Loucy (cell line): ENCODE data around the gene TLCD2.

ENCODE experiments used
- H2AFZ ChIP-seq: fragments of 200-600 bp; sonication (generic); 2 replicates; pipeline ENCODE4 v1.6.0; 2016; ENCODE audit warnings: antibody characterized with exemption, mild to moderate bottlenecking, low read length, moderate library complexity
- H3F3A ChIP-seq: fragments of 200-600 bp; 2 replicates; pipeline ENCODE4 v1.6.0; 2016; ENCODE audit warnings: antibody characterized with exemption, low read depth, mild to moderate bottlenecking
- H3K27me3 ChIP-seq: fragments of 200-600 bp; sonication (generic); 2 replicates; pipeline ENCODE4 v1.6.1; 2014; ENCODE audit warnings: low read length, mild to moderate bottlenecking; ENCODE audit not compliant: insufficient read depth, poor library complexity, severe bottlenecking
- H3K36me3 ChIP-seq: fragments of 200-600 bp; sonication (generic); 2 replicates; pipeline ENCODE4 v1.6.1; 2016; ENCODE audit warnings: low read length; ENCODE audit not compliant: insufficient read depth
- H3K4me1 ChIP-seq: fragments of 200-600 bp; sonication (generic); 2 replicates; pipeline ENCODE4 v1.5.1; 2014; ENCODE audit warnings: low read length, mild to moderate bottlenecking; ENCODE audit not compliant: insufficient read depth, poor library complexity, severe bottlenecking
- H3K4me2 ChIP-seq: fragments of 200-600 bp; sonication (generic); 2 replicates; pipeline ENCODE4 v1.6.0; 2014; ENCODE audit warnings: antibody characterized with exemption, low read length, low read depth, mild to moderate bottlenecking; ENCODE audit not compliant: poor library complexity, severe bottlenecking
- H3K4me3 ChIP-seq: fragments of 200-600 bp; sonication (generic); 2 replicates; pipeline ENCODE4 v1.5.1; 2014; ENCODE audit warnings: low read length, mild to moderate bottlenecking, mixed read lengths; ENCODE audit not compliant: poor library complexity, severe bottlenecking
- H3K79me2 ChIP-seq: fragments of 200-600 bp; sonication (generic); 2 replicates; pipeline ENCODE4 v1.6.1; 2014; ENCODE audit warnings: low read length; ENCODE audit not compliant: insufficient read depth
- H3K9ac ChIP-seq: fragments of 200-600 bp; sonication (generic); 2 replicates; pipeline ENCODE4 v1.6.0; 2014; ENCODE audit warnings: mild to moderate bottlenecking, low read depth, low read length, moderate library complexity; ENCODE audit not compliant: poor library complexity, severe bottlenecking
- H3K9me2 ChIP-seq: fragments of 200-600 bp; sonication (generic); replicated peaks from 2 replicates; pipeline ENCODE4 v1.6.1; 2016; ENCODE audit warnings: low read depth, low read length, mixed read lengths
- H3K9me3 ChIP-seq: fragments of 200-600 bp; sonication (generic); 2 replicates; pipeline ENCODE4 v1.6.1; 2014; ENCODE audit warnings: mild to moderate bottlenecking, antibody characterized with exemption, low read length, low read depth; ENCODE audit not compliant: insufficient read depth
- H4K20me1 ChIP-seq: fragments of 200-600 bp; sonication (generic); 2 replicates; pipeline ENCODE4 v1.6.0; 2014; ENCODE audit warnings: antibody characterized with exemption, low read length, mild to moderate bottlenecking; ENCODE audit not compliant: insufficient read depth, poor library complexity, severe bottlenecking
- CTCF ChIP-seq: fragments of 200-600 bp; sonication (generic); conservative IDR thresholded peaks from 2 replicates; pipeline ENCODE4 v1.5.1; 2014; ENCODE audit warnings: mild to moderate bottlenecking, antibody characterized with exemption, low read length
- EZH2phosphoT487 ChIP-seq: fragments of 200-600 bp; IDR thresholded peaks from 2 replicates; pipeline ENCODE4 v1.6.1; 2018; ENCODE audit warnings: antibody characterized with exemption, mild to moderate bottlenecking, moderate library complexity, borderline replicate concordance

Gene TLCD2

GRCh38 chr17:1718362-1719165 lies 8.4 kb upstream of the TLCD2 start:
- Histone ChIP-seq H3K27me3 (no peaks in the 10 kb centered on the region), H3K4me1 (peaks cover 28% of the 10 kb centered on the region), H3F3A (no peaks in the 10 kb centered on the region), H3K36me3 (no peaks in the 10 kb centered on the region), H3K4me3 (peak overlapping the region; percentile 89), H4K20me1 (peaks cover 5% of the 10 kb centered on the region), H3K4me2 (peak overlapping the region; percentile 90), H3K79me2 (peaks cover 4% of the 10 kb centered on the region; the same call in 1 of the 2 replicates), H3K9ac (peak overlapping the region; percentile 98), H3K9me2 (no peaks in the 10 kb centered on the region), H2AFZ (no peak overlapping the region), H3K9me3 (no peaks in the 10 kb centered on the region)
- no peak for TF ChIP-seq CTCF

DNA sequence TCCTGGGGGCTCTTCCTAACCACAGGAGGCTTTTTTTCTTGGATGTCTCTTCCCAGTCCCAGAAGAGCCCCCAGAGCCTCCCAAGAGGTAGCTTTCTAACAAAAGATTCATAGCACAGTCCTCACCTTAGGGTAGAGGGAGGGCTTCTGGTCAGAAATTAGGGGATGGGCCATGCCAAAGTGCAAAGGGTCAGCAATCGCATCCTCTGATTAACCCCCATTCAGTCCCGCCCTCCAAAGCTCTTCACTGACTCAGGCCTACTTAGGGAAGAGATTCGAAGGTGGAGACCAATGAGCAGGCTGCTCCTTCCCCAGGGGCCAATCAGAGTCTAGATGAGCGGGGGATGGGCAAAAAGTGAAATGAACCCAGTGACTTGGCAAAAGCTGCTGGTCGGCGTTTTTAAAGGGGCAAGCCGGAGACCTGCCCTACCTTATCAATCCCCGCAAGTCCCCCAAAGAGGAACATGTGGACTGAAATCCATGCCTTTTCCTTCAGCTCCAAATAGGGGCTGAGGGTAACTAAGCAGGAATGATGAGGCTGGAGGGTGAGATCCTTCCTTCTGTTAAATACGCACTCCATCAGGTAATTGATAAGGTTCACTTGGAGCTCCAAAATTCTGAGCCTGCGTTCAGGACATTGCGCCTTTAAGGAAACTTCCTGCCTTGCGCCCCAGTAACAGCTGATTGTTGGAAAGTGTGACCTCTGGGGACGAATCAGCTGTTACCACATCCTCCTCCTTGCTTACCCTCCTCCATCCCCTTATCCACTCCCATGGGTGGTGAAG lies 6.9 kb upstream of the TLCD2 start:
- Histone ChIP-seq H3K4me2 (peak overlapping the region; percentile 90), H3K79me2 (peaks cover 4% of the 10 kb centered on the region; the same call in 1 of the 2 replicates), H3K9me3 (no peaks in the 10 kb centered on the region), H3K36me3 (no peaks in the 10 kb centered on the region), H3K9me2 (no peaks in the 10 kb centered on the region), H3F3A (no peaks in the 10 kb centered on the region), H3K27me3 (no peaks in the 10 kb centered on the region), H2AFZ (peak overlapping the region; percentile 83), H4K20me1 (peaks cover 5% of the 10 kb centered on the region), H3K9ac (peak overlapping the region; percentile 98), H3K4me1 (peaks cover 17% of the 10 kb centered on the region), H3K4me3 (peak overlapping the region; percentile 89)
- TF ChIP-seq CTCF, result no peak
- TF ChIP-seq EZH2phosphoT487, result no peak

- H3K9me2 ChIP-seq, result no peaks in the 10 kb centered on the region
- peaks cover 14% of the 10 kb centered on the region for H3K4me1 ChIP-seq
- H2AFZ ChIP-seq, result peak overlapping the region; percentile 72
Observed at GRCh38 chr17:1716076-1716911, 6.1 kb upstream of the TLCD2 start.

More at GRCh38 chr17:1716076-1716911, 6.1 kb upstream of the TLCD2 start:
- no peaks in the 10 kb centered on the region for H3F3A ChIP-seq
- peak overlapping the region; percentile 98 for H3K9ac ChIP-seq
- H3K79me2 ChIP-seq, result peaks cover 4% of the 10 kb centered on the region; the same call in 1 of the 2 replicates
- H3K27me3 ChIP-seq, result no peaks in the 10 kb centered on the region
- H3K9me3 ChIP-seq, result no peaks in the 10 kb centered on the region
- peak overlapping the region; percentile 90 for H3K4me2 ChIP-seq
- H4K20me1 ChIP-seq, result peaks cover 5% of the 10 kb centered on the region
- TF ChIP-seq CTCF (no peak), EZH2phosphoT487 (no peak)
- H3K36me3 ChIP-seq, result no peaks in the 10 kb centered on the region
- peak overlapping the region; percentile 89 for H3K4me3 ChIP-seq
